Amniotic stem cell (primary cell): ENCODE data around the gene KCNJ4.
"Not testable (repeated sequence)": the region's sequence is repeated elsewhere in the genome, so short reads cannot be mapped to it uniquely, and the experiment has no call there.

ENCODE experiments used
- DNase-seq: peaks from one replicate; lab custom pipeline; 2025; lab: John Stamatoyannopoulos, UW

KCNJ4 gene

DNA sequence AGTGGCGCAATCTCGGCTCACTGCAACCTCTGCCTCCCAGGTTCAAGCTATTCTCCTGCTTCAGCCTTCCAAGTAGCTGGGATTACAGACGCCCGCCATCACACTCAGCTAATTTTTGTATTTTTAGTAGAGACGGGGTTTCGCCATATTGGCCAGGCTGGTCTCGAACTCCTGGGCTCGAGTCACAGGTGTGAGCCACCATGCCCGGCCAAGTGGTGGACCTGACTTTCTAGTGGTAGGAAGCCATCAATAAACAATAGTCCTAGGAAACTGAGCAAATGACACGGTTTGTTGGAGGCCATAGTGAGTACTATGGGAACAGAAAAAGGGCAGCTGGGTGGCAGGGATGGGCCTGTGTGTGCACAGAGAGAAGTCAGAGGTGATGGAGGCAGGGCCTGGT, 15.2 kb upstream of the KCNJ4 start:
- not testable (repeated sequence) for DNase-seq

DNA sequence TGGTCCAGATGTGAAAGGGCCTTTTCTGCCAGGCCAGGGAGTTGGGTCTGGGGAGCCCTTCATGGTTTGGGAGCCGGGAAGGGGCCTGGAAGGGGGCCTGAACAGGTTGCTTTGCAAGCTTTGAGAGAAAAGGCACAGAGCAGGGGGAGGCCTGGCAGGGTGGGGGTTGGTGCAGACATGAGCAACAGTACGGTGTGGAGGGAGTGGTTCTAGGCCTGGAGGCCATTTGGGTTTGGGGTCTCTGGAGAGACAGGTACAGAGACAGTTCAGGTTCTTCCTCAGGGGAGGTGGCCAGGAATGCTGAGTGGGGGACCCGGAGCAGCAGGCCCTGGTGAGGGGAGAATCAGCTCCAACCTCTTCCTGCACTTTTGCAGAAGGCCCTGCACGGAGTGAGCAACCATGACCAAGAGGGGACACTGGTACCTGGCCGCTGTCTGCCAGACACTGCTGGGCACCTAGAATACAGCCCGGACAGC, 14.3 kb upstream of the KCNJ4 start:
- no peak for DNase-seq

- DNase-seq = no peak
Observed at GRCh38 chr22:38468443-38469305, 13.7 kb upstream of the KCNJ4 start.

DNA sequence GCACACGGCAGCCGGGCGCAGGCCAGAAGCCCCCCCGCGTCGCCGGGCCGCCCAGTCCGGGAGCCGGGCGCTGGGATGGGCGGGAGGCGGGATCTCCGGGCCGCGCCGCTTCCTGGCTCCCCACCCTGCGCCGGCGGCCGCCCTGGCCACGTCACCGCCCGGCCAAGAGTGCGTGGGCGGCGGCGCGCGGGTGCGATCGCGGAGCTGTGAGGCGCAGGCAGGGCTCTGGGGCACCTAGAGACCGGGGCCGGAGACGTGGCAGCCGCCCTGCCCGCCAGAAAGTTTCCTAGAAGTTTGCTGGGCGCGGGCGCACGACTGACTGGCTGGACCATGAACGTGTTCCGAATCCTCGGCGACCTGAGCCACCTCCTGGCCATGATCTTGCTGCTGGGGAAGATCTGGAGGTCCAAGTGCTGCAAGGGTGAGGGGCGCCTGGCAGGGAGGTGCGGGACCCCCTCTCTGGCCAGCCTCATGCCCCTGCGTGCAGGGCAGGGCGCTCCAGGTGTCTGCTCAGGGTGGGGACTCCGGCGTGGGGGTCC, 13.0 kb upstream of the KCNJ4 start, which contains the start of gene KDELR3:
Gene KDELR3 (plus strand): TSS at position 193 of the 539 bp plus-strand sequence. CDS start 138 bp downstream, at position 331.
- DNase-seq = peak; percentile 80

DNA sequence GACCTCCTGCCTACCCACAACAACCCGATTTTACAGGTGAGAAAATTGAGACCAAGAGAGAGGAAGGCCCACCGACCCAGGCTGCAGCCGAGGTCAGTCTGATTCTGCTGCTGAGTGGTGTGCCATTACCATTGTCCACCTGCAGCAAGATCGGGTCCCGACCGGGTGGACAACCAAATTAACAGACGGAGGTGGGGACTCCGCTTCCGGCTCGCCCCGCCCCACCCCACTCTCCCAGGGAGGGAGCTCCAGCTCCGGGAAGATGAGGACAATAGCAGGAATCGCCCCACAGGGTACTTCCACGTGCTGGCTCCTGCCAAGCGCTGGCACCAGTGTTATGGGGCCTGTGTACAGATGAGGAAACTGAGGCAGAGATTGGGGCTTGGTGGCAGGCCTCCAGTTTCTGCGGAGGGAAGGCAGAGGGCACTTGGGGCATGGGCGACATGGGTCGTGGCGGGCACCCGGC, 12.5 kb upstream of the KCNJ4 start:
- no peak for DNase-seq

GRCh38 chr22:38465673-38466490, 10.9 kb upstream of the KCNJ4 start:
- DNase-seq = no peak

GRCh38 chr22:38464992-38465672, 10.1 kb upstream of the KCNJ4 start:
- no peak for DNase-seq

DNA sequence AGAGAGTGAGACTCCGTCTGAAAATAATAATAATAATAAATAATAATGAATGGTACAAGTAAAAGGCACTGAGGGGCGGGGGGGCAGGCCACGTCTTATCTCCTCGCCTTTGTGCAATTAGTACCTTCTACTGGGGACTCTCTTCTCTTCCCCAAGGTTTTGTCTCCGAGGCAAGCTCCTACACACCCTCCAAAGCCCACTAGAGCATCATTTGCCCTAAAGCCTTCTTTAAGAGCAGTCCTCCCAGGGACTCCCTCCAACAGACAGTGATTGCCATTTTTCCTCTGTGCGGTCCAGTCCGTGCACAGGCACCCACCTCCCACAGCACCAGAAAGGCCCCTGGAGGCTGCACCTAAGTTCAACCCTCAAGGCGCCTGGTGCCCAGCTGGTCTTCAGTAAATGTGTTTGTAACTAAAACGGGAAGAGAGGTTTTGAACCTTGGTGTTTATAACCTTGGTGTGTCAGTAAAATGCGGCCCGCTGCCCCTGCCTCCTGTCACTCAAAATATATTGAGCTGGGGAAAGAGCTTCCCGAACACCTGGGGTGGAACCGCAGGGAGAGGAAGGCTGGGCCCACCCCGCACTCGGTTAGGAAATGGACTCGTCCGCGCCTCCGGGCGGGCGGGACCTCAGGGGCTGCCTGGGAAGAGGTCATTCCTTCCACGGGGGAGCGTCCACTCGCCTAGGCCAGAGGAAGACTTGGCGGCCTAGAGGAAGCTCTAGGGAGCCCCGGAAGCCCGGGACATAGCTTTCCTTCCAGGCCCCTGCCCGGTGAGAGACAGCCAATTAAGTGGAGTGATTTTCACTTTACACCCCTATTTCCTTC, 8.2 kb upstream of the KCNJ4 start:
- DNase-seq = no peak

DNA sequence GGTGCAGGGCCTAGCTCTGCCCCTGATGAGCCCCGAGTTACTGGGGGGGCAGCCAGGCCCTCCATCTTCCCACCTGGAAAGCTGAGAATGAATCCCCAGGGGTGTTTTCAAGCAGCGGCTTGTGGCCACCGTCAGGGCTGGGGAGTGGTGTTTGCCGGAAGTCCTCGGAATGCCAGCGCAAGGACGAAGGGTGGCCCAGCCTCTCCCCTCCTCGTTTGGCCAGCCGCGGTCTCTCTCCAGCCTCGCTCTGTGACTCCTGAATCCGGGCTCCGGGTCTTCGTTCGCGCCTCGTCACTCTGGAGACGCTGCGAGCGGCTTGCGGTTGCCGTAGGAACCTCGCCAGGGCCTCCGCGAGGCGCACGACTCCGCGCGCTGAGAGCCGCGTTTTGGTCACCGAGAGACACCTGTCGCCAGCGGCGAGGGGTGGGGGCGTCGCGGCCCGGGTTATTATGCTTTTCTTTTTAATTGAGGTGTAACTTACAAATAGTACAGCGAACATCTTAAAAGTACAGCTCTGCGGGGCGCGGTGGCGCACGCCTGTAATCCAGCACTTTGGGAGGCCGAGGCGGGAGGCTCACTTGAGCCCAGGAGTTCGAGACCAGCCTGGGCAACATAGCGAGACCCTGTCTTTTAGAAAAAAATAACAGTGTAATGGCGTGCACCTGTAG, 6.5 kb upstream of the KCNJ4 start:
- DNase-seq = peak; percentile 78

DNA sequence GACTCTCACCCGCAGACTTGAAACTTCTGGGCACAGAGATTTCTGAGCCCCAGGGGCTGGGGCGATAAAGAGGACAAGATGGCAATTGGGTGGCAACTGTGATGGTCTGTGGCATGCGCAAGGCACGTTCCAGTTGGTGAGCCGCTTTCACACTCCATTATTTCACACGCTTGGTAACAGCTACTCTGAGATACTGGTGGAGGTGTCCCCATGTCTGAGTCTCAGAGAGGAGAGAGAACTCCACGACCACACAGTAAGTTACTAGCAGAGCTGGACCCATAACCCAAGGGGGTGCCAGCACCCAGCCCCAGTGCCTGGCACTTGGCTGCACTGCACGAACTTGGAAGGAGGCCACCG, 6.0 kb upstream of the KCNJ4 start:
- no peak for DNase-seq

- DNase-seq = no peak
Observed at GRCh38 chr22:38460426-38460840, 5.4 kb upstream of the KCNJ4 start.

GRCh38 chr22:38456841-38457699, 2.1 kb upstream of the KCNJ4 start:
- DNase-seq = no peak

GRCh38 chr22:38456272-38456835, 1.4 kb upstream of the KCNJ4 start:
- no peak for DNase-seq

GRCh38 chr22:38455530-38456271, 702 bp upstream of the KCNJ4 start:
- no peak for DNase-seq

GRCh38 chr22:38454353-38455075, 485 bp downstream of the KCNJ4 start:
- DNase-seq = no peak

DNA sequence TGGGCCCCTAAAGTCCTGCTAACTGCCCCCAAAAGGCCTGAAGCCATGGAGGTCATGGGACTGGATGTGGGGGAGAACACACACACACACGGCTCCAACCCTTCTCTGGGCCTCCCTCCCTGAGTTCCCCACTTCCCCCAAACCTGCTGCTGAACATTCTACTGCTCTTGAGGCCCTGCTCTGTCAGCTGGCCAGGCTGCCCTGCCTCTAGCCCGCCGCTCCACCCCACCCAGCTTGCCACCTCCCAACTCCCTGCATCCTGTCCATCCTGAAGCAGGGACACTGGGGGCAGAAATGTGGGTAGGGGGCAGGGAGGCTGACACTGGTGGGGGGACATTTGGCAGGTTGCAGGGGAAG, 1.0 kb downstream of the KCNJ4 start:
- no peak for DNase-seq

GRCh38 chr22:38453066-38453672, 1.8 kb downstream of the KCNJ4 start:
- DNase-seq = no peak
